Activated gamma-delta T cell treated with anti-CD3 and anti-CD28 coated beads, Interleukin-2, amount 50 U/mL, for 16 hours (primary cell): ENCODE data around the gene SLC25A4.

ENCODE experiments used
- DNase-seq: peaks from one replicate; pipeline ENCODE4 v3.0.0-alpha.2; 2020; ENCODE audit warnings: low read depth

The SLC25A4 gene

DNA sequence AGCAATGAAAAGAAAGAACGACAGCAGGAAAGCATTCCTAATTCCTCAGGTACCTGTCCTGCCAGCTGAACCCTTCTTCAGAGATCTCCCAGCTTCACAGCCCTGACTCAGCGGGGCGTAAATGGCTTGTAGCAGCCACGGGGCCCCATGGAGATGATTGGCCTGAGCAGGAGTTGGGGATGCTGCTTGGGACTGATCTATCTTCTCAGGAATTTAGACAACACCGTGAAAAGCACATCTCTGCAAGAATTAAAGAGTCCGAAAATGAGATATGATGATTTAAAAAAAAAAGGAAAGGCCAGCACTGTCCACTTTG is 22.5 kb upstream of the SLC25A4 start:
- no peak for DNase-seq

DNA sequence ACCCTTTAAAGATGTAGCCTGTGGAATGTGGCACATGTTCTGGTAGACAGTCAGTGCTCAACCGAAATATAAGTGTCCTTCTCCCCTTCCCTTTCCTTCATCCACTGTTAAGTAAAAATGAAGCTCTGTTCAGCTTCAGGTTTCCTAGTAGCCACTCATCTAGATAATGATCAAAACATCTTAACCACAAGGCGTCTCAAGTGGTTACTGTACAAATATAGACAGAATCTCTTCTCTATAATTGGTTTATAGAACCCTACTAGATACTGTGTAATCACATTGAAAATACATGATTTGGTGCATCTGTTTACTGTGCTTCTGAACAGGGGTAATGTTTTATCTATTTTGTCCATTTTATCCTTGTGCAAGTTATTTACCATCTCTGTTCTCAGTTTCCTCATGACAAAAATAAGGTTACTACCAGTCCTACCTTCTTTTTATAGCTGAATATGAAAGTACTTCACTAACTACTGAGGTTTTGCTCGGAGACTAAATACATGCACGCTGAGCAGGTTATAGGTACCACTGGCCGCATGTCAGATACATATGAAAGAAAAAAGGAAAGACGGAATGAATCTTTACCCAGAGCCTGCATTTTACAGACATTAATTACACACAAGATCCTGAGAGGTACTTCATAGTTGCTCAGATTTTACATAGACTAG is 20.3 kb upstream of the SLC25A4 start:
- no peak for DNase-seq

DNA sequence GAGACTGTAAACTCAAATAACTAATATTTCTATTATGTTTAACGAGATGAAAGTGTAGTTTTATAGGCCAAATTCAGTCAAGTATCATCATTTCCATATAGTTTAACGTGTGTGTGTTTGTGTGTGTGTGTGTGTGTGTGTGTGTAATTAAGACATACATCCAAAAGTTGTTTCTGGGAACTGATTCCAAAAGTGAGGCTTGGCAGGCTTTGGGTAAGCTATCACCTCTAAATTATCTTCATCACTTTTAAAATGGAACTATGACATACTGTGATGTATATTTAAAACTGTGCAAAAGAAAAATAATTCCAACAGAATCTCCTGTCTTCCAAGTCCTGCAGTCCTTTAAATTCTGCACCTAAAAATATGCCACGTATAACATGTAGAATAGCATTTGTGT is 19.1 kb upstream of the SLC25A4 start:
- DNase-seq: no peak

DNA sequence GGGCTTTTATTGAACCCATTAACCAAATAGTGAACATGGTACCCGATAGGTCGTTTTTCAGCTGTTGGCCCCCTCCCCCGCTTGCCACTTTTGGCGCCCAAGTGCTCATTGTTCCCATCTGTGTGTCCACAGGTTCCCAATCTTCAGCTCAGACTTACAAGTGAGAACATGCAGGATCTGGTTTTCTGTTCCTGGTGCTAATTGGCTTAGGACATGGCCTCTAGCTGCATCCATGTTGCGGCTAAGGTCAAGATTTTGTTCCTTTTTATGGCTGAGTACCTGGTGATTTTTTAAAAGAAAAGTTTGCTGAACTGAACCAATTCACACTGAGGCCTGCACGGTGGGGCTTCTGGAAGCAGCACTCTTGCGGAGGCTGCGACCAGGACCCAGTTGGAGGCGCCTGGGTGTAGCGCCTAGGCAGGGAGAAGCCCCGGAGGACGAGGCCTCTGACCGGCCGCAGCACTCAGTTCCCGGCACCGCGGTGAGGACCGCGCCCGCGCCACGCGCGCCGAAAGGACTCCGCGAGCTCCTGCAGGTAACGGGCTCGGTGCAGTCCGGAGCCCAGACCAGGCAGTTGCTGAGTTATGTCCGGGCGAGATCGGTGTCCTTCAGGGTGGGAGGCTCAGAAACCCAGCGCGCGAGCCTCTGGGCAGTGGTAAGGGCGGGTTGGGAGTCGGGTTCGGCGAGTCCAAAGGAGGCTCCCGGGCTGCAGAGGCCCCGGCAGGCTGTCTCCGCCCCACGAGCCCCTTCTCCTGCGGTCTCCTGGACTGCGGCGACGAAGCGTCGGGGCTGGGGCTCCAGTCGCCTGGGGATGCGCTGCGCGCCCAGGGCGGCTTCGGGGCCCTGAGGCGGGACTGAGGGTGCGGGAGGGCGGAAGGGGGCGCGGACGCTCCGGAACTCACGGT is 15.8 kb upstream of the SLC25A4 start:
- no peak for DNase-seq

DNA sequence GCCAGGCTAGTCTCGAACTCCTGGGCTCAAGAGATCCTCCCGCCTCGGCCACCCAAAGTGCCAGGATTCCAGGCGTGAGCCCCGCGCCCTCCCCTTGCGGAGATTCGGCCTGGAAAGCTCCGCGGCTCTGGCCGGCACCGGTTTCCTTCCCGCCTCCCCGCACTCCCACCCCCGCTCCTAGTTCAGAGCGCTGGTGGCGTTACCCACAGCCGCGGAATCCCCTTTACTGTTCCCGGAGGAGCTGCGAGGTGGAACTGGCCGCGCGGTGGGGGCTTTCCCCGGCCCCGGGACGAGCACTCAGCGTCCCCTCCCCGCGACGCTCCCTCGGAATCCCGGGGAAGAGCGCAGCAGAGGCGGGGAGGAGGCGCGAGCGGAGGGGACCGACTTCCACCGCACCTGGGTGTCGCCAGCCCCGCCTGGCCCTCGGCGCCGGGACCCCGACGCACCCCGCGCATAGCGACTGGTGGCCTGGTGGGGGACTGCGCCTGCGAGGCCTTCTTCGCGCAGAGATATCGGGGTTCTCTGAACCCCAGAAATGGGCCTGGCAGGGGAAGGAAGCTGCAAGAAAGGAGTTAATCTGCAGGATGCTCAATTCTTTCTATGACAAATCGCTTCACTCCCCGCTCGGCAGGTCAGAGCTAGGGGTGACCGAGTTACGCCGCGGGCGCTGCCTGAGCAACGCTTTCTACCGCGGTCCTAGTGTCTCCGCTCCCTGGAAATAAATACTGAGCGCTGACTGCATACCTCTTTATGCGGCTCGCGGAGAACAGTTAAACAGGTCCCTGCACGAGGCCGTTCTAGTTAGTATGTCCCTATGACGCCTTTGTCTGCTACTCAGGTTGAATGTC is 14.6 kb upstream of the SLC25A4 start:
- DNase-seq: no peak

DNA sequence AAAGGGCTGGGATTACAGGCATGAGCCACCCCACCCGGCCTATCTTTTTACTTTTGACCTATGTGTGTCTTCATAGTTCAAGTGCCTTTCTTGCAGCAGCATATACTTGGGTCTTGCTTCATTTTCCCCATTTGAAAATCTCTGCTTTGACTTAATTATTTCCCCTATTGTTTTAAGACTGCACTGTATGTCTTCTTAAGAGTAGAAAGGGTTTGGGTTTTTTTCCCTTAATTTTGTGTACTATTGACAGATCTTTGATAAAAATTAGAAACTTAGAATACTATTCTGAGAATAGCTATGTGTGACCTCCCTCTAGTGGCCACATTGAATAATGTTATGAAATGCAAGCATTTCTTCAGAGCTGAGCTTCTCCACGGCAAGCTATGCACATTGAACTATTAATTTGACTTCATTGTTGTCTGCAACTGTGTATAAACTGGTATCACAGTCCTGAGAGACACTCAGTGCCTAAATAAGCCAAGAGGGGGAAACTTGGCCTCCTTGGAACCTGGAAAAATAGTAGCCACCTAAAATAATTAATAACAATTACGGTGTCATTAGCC is 8.7 kb upstream of the SLC25A4 start:
- no peak for DNase-seq

DNA sequence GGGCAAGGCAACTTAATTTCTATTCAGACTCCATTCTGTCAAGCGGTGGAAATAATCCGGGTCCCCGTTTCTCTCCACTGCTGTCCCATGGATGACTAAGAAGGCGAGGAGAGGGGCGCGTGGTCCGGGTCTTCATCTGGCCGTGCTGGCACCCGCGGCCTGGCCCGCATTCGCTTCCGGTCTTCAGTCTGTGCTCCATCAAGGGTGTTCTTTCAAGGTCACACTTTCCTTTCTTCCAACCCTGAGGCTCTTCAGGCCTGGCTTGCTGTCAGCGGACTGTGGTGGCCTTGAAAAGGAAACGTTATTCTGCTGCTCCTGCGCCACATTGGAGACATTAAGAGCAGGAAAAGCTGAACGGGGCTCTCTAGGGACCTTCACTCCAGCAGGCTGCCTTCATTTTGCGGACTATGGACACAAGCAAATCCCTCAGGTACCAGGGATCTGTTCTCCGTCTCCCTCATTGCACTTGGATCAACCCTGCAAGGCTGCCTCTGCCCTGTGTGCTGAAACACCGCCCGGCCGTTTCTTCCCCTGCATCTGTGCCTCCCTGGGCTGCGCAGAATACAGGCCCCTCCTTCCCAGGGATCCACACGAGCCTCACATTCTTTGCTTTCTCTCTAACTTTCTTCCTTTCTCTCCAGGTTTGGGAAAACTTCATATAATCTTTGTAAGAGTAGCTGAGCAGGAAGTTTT is 5.7 kb upstream of the SLC25A4 start:
- DNase-seq: no peak

DNA sequence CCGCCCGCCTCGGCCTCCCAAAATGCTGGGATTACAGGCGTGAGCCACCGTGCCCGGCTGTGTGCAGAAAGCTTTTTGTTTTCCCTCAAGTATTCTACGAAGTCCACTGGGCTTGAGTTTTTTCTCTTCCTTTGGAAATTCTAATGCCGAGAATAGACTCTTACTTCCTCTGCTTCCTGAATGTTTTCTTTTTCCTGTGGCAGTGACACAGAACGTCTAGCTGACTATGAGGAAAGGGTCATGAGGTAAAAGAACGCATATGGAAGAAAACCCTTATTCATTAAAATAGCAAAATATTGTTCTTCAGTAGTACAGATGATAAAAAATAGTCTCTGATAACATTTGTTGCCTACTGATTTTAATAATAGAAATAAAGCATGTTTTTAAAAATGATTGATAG is 4.9 kb upstream of the SLC25A4 start:
- DNase-seq: no peak

DNA sequence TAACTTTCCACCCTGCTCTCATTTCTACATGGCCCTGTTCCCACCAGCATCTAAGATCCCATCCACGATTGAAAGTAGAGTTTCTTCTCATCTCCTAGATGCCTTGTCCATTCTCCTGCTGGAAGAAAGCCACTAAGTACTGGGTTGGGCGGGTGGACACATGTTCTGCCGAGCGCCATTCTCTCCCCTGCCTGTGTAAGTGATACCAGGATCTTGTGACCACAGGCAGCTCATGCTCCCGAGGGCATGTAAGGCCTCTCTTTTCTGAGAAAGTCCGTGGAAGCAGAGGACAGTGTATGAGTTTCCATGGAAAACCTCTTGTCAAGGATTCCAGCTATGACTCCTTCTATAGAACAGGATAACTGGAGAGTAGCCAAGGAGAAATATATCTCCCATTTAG is 3.3 kb upstream of the SLC25A4 start:
- DNase-seq: no peak

DNA sequence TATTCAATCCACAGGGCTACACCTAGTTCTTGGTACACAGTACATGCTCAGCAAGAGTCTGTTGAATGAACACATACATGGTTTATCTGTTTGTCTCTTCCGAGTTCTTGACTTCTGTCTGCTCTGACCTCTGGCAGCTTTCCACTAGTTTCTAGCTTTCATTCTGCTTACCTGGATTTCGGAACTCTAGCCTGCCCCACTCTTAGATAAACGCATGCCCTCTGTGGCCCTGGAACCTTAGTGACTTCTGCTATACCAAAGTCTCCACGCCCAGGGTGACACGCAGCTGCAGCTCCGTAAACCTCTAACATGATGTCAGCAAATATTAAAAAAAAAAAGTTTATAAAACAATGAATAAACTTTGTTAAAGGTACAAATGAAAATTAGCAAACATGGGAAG is 1.3 kb upstream of the SLC25A4 start:
- no peak for DNase-seq

DNA sequence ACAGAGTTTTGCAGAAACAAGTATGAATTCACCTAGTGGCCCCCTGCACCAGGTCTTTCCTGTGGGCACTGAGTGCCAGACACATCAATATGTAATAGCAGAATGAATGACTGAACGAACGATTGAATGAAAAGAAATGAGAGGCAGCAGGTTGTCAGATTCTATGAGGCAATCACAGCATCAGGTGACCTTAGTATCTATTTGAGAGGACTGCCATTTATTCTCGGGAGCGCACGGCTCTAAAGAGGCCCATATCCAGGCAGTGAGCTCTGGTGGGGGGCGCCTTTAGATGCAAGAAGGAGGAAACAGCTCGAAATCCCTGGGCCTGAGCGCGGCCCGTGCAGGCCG is 528 bp upstream of the SLC25A4 start:
- DNase-seq: no peak

DNA sequence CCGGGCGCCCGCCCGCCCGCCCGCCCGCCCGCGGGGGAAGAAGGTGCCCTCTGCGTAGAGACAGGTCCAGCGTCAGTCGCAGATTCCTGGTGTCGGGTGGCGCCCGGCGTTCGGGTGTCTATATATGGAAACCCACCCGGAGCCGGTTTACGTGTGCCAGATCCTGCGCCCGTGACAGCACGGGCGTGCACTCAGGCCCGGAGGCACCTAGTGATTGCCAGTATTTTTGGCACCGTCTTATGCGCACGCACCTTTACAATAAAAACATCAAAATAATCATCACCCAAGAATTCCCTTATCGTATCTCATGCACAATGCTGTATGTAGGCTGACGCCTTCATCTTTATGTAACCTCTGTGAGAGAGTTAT is 519 bp downstream of the SLC25A4 start:
- no peak for DNase-seq

DNA sequence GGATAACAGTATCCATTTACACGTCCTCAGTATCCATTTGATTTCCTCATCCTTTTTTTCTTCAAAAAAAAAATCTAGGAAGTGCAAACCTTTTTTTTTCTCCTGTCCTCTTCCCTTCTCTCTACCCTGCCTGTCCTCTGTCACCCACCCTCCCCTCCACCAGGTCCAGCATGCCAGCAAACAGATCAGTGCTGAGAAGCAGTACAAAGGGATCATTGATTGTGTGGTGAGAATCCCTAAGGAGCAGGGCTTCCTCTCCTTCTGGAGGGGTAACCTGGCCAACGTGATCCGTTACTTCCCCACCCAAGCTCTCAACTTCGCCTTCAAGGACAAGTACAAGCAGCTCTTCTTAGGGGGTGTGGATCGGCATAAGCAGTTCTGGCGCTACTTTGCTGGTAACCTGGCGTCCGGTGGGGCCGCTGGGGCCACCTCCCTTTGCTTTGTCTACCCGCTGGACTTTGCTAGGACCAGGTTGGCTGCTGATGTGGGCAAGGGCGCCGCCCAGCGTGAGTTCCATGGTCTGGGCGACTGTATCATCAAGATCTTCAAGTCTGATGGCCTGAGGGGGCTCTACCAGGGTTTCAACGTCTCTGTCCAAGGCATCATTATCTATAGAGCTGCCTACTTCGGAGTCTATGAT is 1.7 kb downstream of the SLC25A4 start:
- no peak for DNase-seq

DNA sequence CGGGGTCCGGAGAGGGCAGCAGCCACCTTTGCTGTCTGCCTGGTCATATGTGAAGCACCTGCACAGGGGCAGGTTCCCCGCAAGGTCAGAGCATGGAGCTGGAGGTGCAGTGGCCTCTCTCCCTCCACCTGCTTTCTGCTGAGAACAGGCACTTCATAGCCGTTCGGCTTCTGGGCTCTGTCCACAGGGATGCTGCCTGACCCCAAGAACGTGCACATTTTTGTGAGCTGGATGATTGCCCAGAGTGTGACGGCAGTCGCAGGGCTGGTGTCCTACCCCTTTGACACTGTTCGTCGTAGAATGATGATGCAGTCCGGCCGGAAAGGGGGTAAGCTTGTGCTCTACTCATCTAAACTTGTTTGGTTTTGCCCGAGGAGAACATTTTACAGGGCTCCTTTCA is 2.5 kb downstream of the SLC25A4 start:
- DNase-seq: no peak

DNA sequence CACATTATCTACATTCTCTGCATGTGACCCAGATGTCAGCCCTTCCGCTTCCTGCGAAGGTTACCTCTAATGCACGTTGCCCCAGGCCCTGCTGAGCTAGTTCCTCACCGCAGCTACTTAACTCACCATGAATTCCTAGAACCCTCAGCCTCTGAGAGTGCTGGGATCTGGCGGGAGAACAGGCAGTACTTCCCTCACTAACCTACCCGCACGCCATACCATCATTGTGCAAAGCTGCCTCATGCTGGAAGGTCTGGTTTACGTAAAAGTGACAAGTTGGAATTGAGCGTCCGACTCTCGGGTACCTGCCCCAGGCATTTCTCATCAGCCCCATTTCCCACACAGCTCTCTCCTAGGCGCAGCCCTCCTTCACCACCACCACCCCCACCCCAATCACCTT is 6.3 kb downstream of the SLC25A4 start:
- no peak for DNase-seq

DNA sequence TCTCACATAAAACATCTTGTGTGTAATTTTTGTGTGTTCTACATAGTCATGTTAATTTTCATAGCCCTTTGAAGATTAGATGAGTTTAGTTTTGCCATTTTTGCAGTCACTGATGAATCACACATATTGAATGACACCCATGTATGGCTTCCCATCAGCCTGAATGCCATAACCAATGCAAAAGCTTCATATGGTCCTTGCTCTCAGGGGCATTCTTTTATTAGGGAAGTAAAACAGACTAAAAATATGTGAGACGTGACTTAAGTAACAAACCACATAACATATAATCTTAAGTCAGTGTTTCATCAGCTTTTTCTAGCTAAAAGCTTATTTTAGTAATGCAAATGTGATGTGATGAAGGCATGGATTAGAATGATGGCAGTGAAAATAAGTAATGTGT is 8.2 kb downstream of the SLC25A4 start:
- DNase-seq: no peak

DNA sequence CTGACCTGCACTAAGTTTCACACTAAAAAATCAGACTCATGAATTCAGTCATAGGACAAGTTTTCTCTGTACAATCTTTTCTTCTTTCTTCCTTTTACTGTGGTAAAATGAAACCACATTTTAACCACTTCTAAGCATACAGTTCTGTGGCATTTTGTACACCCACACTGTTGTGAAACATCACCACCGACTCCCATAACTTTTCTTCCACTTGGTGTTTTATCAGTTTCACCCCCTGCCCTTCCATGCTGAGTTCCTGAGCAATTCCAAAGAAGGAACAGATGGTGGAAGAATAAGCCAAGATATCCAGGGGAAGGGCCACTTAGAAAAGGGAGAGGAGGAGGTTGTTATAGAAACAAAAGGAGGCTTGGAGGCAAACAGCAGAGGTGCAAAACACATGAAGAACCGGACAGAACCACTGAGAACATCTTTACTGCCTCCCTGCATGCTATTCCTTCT is 22.6 kb downstream of the SLC25A4 start:
- DNase-seq: no peak

DNA sequence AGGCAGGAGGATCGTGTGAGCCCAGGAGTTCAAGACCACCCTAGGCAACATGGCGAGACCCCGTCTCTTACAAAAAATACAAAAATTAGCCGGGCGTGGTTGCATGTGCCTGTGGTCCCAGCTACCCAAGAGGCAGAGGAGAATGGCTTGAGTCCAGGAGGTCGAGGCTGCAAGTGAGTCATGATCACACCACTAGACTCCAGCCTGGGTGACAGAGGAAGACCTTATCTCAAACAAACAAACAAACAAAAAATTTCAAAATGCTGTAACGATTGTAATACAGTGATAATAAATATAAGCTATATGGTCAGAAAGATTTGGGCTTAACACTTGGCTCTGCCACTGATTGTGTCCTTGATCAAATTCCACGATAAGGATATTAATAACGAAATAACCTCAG is 24.2 kb downstream of the SLC25A4 start:
- DNase-seq: no peak

DNA sequence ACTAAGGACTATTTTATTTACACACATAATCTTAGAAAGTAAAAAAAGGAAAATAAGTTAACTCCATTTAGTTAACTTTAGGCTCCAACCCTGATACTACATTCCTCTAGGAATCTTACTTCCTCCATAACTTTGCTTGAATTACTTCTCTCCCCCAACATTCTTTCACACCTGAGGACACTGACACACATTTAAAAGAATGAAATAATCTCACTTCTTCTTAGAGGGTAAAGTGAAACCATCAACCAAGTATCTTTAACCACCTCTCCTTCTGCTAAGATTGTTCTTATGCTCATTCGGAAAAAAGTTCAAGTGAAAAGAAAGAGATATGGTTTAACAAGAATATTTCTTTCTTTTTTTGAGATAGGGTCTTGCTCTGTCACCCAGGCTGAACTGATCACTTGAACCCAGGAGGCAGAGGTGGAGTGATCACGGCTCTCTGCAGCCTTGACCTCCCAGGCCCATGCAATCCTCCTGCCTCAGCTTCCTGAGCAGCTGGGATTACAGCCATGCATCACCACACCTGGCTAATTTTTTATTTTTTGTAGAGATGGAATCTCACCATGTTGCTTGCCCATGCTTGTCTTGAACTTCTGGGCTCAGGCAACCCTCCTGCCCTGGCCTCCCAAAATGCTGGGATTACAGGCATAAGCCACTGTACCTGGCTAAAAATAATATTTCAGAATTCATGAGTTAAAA is 28.5 kb downstream of the SLC25A4 start:
- no peak for DNase-seq

DNA sequence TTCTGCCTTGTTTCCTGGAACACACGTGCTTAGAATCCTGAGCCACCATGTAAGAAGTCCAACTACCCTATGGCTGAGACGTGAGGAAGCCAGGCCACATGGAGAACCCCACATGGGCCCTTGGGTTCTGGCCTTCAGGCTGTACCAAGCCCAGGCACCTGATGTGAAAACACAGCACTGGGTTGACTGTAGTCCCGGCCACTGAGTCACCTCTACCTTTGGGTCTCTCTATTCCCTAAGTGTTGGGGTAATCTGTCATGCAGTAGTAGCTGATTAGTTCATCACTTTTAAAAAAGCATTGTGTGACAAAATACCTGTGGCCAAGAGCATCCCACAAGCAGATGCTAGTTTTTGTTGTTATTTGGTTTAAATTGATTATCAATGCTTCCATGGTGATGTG is 36.4 kb downstream of the SLC25A4 start:
- DNase-seq: no peak

DNA sequence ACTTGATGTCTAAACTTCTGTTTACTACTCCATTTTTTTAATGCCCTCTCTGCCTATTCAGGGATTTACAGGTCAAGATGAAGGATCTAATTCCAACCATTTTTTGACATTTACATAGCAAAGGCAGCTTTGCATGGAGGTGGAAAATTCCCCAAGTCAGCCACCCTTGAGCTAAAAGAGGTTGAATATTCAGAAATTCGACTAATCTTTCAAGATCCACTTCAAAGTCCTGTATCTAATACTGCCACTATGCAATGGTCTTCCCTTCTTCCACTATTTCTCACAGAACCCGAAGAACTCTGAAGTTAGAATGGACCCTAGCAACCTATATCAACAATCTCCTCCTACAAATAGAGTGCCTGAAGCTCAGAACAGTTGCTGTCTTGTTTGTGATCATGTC is 39.2 kb downstream of the SLC25A4 start:
- no peak for DNase-seq
